ENCODE results near the gene MRPL12. TPM values are rescaled to one million over a fixed set of nuclear protein-coding genes. Genes with fewer than 3 reads are reported as not detected.

The MRPL12 gene
- total RNA-seq, 1 experiment from 2014 or later = 140 TPM

DNA sequence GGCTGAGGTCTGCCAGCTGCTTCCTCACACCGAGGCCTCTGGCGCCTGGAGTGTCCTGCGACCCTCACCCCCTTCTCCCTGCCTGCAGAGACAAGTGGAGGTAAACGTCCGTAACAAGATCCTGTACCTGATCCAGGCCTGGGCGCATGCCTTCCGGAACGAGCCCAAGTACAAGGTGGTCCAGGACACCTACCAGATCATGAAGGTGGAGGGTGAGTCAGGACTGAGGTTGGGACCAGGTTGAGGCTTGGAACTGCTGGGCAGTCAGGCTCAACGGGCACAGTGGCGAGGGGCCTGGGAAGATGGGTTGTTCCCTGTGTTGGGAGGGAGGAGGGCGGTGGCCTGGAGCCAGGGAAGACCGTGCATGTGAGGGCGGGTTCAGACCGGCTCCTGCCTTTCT is 14.6 kb upstream of the MRPL12 start:
- Mint-ChIP-seq H3K36me3 (ENCODE audit: insufficient read depth in 1 of 3, low read depth in 3 of 3) (peaks cover 37 to 64% (median 59%) of the 10 kb centered on the region in 3 experiments), H3K27ac (peak overlapping the region in 1 of 3 experiments; percentile 44; a peak in 2 of 7 replicates), H3K4me1 (peaks cover 7 to 11% of the 10 kb centered on the region in 2 experiments), H3K9me3 (no peaks in the 10 kb centered on the region), H3K4me3 (no peak overlapping the region), H3K27me3 (ENCODE audit: low read depth) (no peaks in the 10 kb centered on the region)
- Histone ChIP-seq H2AK5ac (ENCODE audit: insufficient read length, low read length) (no peak overlapping the region), H3K27ac (ENCODE audit: insufficient read length, low read depth, low read length) (no peak overlapping the region), H3K79me1 (ENCODE audit: insufficient read depth, low read depth, low read length, poor library complexity, severe bottlenecking) (peaks cover 5% of the 10 kb centered on the region), H2BK120ac (ENCODE audit: low read depth, low read length, poor library complexity, severe bottlenecking) (no peak overlapping the region), H3T11ph (ENCODE audit: low read length) (no peak overlapping the region), H3K27me3 (ENCODE audit: insufficient read depth, low read length) (no peaks in the 10 kb centered on the region), H3K23me2 (ENCODE audit: insufficient read length, low read depth, low read length, poor library complexity, severe bottlenecking) (peaks cover 6% of the 10 kb centered on the region), H4K8ac (replicated peaks; ENCODE audit: insufficient read length, low read depth, low read length) (no peak overlapping the region), H2BK5ac (ENCODE audit: insufficient read length, low read length) (no peak overlapping the region), H4K5ac (ENCODE audit: insufficient read length, low read depth, low read length) (no peak overlapping the region), H3K14ac (ENCODE audit: insufficient read depth, low read length) (no peak overlapping the region), H3K18ac (ENCODE audit: insufficient read length, low read depth, low read length) (no peak overlapping the region), H2AFZ (ENCODE audit: low read length) (no peak overlapping the region), H3K79me2 (ENCODE audit: insufficient read depth, low read length) (peaks cover 6% of the 10 kb centered on the region; the same call in 1 of the 2 replicates), H3K9me3 (ENCODE audit: control insufficient read depth, low read depth, low read length) (no peaks in the 10 kb centered on the region), H2BK12ac (ENCODE audit: insufficient read length, low read depth, low read length) (no peak overlapping the region), H3K9ac (ENCODE audit: extremely low read depth, insufficient read length, low read length) (no peak overlapping the region), H2BK15ac (ENCODE audit: low read depth, low read length) (no peak overlapping the region), H3K23ac (ENCODE audit: insufficient read length, low read depth, low read length) (no peak overlapping the region), H3K4me1 (ENCODE audit: insufficient read depth, low read length) (no peaks in the 10 kb centered on the region), H2BK20ac (ENCODE audit: low read depth, low read length, poor library complexity, severe bottlenecking) (no peak overlapping the region), H4K91ac (ENCODE audit: insufficient read length, low read depth, low read length) (no peak overlapping the region), H4K20me1 (ENCODE audit: control insufficient read depth, insufficient read depth, insufficient read length) (no peaks in the 10 kb centered on the region), H3K4ac (ENCODE audit: low read depth, low read length) (no peak overlapping the region), H3K56ac (ENCODE audit: insufficient read length, low read depth, low read length) (no peak overlapping the region), H3K4me2 (ENCODE audit: insufficient read depth, insufficient read length, low read length) (no peak overlapping the region)
- DNase-seq = no peak
- TF ChIP-seq, protein P1, sequence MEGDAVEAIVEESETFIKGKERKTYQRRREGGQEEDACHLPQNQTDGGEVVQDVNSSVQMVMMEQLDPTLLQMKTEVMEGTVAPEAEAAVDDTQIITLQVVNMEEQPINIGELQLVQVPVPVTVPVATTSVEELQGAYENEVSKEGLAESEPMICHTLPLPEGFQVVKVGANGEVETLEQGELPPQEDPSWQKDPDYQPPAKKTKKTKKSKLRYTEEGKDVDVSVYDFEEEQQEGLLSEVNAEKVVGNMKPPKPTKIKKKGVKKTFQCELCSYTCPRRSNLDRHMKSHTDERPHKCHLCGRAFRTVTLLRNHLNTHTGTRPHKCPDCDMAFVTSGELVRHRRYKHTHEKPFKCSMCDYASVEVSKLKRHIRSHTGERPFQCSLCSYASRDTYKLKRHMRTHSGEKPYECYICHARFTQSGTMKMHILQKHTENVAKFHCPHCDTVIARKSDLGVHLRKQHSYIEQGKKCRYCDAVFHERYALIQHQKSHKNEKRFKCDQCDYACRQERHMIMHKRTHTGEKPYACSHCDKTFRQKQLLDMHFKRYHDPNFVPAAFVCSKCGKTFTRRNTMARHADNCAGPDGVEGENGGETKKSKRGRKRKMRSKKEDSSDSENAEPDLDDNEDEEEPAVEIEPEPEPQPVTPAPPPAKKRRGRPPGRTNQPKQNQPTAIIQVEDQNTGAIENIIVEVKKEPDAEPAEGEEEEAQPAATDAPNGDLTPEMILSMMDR (conservative IDR thresholded peaks at IDR 0.05) = no peak
- WGBS (ENCODE audit: extremely low coverage, insufficient read length, low lambda C conversion rate) = no CpG with 5 or more reads among the region's 14 CpGs

All from H9 (cell line).